Stimulated activated naive CD8-positive, alpha-beta T cell treated with anti-CD3 and anti-CD28 coated beads, Interleukin-15, Interleukin-2, amounts not matched to agents 100 ng/mL and 50 ng/mL, for 24 hours (primary cell): ENCODE results near the gene SLC6A3.
"Not testable (repeated sequence)": the region's sequence is repeated elsewhere in the genome, so short reads cannot be mapped to it uniquely, and the experiment has no call there.

Source experiments
- H3K27ac Mint-ChIP-seq: one replicate; pipeline ENCODE4 v1.8.0; 2021; ENCODE audit warnings: mild to moderate bottlenecking, mixed read lengths
- H3K27me3 Mint-ChIP-seq: one replicate; pipeline ENCODE4 v1.8.0; 2021; ENCODE audit warnings: mixed read lengths
- H3K36me3 Mint-ChIP-seq: one replicate; pipeline ENCODE4 v1.8.0; 2021; ENCODE audit warnings: low read depth, mixed read lengths
- H3K4me1 Mint-ChIP-seq: one replicate; pipeline ENCODE4 v1.8.0; 2021; ENCODE audit warnings: low read depth, mixed read lengths
- H3K4me3 Mint-ChIP-seq: one replicate; pipeline ENCODE4 v1.8.0; 2021; ENCODE audit warnings: mild to moderate bottlenecking, mixed read lengths
- H3K9me3 Mint-ChIP-seq: one replicate; pipeline ENCODE4 v1.8.0; 2021; ENCODE audit warnings: mixed read lengths

Gene SLC6A3

DNA sequence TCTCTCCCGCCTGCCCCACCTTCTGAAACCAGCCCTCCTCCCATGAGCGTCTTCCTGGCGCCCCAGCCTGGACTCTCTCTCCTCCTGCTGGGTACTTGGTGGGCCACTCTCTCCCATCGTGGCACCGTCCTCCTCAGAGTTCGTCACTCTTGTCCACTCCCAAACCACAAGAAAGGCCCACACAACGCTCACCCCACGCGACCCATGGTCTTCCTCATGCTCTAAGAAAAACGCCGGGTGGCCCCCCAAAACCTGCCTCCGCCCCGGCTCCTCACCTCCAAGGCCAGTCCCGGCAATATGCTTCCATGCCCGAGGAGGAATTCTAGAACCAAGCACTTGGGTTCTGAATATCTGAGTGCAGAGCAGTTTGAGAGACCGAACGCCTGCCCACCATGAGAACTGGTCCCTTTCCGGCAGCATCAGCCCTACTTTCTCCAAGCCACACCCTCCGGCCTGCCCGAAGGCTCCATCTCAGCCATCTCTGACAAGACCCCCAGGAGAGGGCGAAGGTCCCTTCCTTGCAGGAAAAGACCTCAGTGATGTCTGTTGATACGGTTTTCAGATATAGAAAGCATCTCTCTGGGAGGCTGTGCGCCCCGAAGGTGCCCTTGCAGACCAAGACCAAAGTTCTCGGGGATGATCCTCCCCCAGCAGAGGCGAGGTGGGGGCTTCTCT, 15.0 kb downstream of the SLC6A3 start:
- Mint-ChIP-seq H3K27me3 (no peaks in the 10 kb centered on the region), H3K9me3 (peaks cover 21% of the 10 kb centered on the region), H3K36me3 (no peaks in the 10 kb centered on the region), H3K4me3 (no peak overlapping the region), H3K4me1 (no peaks in the 10 kb centered on the region), H3K27ac (no peak overlapping the region)

DNA sequence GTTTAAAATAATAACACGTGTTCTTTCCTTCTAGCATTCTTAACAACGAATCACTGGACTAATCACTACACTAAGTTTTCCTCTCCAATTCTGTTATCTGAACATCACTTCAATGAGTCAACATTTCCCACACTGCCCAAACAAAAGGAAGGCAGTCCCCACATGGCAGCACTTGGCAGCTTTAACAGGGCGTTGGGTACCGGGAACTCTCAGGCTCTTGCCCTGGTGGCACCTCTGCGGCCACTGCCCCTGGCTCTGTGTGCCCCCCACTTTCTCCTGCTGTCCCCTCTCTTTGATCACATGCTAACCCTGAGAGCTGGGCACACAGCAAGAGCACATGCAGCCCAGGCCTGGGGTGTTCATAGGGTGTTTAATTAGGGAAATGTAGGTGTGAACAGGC, 15.7 kb downstream of the SLC6A3 start:
- no peaks in the 10 kb centered on the region for H3K4me1 Mint-ChIP-seq
- no peak overlapping the region for H3K4me3 Mint-ChIP-seq
- peaks cover under 1% of the 10 kb centered on the region for H3K27me3 Mint-ChIP-seq
- no peak overlapping the region for H3K27ac Mint-ChIP-seq
- H3K9me3 Mint-ChIP-seq: peaks cover 24% of the 10 kb centered on the region
- no peaks in the 10 kb centered on the region for H3K36me3 Mint-ChIP-seq

DNA sequence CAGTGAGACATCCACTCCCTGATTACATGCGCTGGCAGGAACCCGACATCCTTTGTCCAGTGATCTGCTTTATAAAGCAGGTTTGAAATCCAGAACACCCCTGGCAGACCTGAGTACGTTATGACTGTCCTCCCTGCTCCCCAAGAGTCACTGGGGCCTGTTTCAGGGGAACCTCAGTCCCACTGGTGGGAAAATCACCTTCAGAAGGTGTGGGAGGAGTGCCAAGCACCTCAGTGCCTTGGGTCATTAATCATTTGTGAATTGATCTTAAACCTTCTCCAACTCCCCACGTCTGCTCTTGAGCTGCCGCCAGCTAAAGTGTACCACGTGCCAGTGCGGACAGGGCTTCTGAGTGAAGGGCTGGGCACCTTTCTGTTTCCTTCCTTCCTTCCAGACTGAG, 16.2 kb downstream of the SLC6A3 start:
- Mint-ChIP-seq H3K4me3 (no peak overlapping the region), H3K27me3 (peaks cover 4% of the 10 kb centered on the region), H3K36me3 (no peaks in the 10 kb centered on the region), H3K9me3 (peaks cover 24% of the 10 kb centered on the region), H3K27ac (no peak overlapping the region), H3K4me1 (no peaks in the 10 kb centered on the region)

DNA sequence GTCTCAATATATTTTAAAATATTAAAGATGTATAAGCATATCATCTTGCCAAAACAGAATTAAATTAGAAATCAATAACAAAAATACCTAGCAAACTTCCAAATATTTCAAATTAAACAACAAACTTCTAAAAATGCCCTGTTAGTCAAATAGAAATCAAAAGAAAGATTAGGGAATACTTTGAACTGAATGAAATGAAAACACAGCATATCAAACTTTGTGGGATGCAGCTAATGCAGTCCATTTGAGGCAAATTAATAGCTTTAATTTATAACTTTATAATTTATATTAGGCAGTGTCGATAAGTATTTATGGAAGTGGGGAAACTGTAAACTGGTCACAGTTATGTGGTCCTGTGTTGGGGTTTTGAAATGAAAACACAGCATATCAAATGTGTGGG, 17.1 kb downstream of the SLC6A3 start:
- H3K27ac Mint-ChIP-seq: no peak overlapping the region
- H3K36me3 Mint-ChIP-seq: no peaks in the 10 kb centered on the region
- H3K27me3 Mint-ChIP-seq: peaks cover 4% of the 10 kb centered on the region
- H3K4me1 Mint-ChIP-seq: no peaks in the 10 kb centered on the region
- H3K9me3 Mint-ChIP-seq: peaks cover 24% of the 10 kb centered on the region
- H3K4me3 Mint-ChIP-seq: no peak overlapping the region

DNA sequence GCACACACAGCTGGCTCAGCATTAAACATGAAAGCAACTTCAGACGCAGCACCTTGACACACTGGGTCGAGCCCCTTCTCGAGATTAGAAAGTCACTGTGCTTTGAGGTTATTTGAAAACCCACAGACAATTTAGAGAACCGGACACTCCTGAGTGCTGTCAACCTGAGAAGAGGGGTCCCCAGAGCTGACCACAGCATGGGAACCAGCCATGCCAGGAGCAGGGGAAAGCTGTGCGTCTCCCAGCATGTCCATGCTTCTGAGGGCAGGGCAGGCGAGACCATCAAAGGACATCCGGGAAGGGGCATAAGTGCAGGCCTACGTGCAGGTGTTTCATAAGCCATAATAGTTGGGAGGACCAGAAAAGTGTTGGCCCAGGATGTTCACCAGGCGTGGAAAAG, 20.5 kb downstream of the SLC6A3 start:
- Mint-ChIP-seq H3K4me3 (no peak overlapping the region), H3K27ac (no peak overlapping the region), H3K27me3 (peaks cover 4% of the 10 kb centered on the region)

DNA sequence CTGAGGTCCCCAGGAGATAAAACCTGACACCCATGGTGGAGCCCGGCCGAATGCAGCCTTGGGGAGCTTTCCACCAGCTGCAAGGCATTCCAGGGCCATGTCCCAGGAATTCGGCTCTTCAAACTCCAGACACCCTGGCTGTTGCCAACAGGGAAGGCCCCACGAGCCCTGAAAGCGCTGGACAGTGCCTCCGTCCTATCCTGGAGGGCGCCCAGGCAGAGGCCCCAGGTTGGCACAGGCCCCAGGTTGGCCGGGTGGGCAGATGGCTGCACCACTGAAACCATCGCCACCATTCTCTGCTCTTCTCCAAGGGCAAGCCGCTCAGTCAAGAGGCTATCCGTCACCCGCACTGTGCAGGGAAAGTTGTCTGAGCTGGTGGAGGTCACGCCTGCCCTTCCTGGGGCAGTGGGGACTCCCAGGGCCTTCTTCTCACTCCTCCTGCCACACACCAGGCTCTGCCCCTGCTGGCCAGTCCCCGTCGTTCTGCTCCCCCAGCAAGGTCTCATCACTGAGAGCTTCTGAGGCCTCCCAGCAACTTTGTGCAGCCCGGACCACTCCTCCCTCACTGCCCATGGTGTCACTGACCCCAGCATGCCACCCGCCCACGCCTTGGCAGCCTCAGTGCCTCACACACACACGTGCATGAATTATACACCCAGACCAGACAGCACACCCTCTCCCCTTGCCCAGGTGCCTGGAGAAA, 21.2 kb downstream of the SLC6A3 start:
- H3K4me3 Mint-ChIP-seq: no peak overlapping the region

More for the DNA sequence above, 20.5 kb downstream of the SLC6A3 start:
- Mint-ChIP-seq H3K36me3 (no peaks in the 10 kb centered on the region), H3K9me3 (peaks cover 24% of the 10 kb centered on the region), H3K4me1 (no peaks in the 10 kb centered on the region)

DNA sequence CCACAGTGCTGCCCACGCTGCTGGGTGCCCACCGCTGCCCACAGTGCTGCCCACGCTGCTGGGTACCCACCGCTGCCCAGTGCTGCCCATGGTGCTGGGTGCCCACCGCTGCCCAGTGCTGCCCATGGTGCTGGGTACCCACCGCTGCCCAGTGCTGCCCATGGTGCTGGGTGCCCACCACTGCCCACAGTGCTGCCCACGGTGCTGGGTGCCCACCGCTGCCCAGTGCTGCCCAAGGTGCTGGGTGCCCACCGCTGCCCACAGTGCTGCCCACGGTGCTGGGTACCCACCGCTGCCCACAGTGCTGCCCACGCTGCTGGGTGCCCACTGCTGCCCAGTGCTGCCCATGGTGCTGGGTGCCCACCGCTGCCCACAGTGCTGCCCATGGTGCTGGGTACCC, 22.7 kb downstream of the SLC6A3 start:
- not testable (repeated sequence) for H3K27ac Mint-ChIP-seq, H3K36me3 Mint-ChIP-seq, H3K4me3 Mint-ChIP-seq, H3K27me3 Mint-ChIP-seq, H3K4me1 Mint-ChIP-seq, H3K9me3 Mint-ChIP-seq

More for the DNA sequence above, 21.2 kb downstream of the SLC6A3 start:
- peaks cover 18% of the 10 kb centered on the region for H3K9me3 Mint-ChIP-seq
- H3K36me3 Mint-ChIP-seq: no peaks in the 10 kb centered on the region
- H3K4me1 Mint-ChIP-seq: no peaks in the 10 kb centered on the region
- H3K27ac Mint-ChIP-seq: no peak overlapping the region
- H3K27me3 Mint-ChIP-seq: peaks cover 4% of the 10 kb centered on the region

DNA sequence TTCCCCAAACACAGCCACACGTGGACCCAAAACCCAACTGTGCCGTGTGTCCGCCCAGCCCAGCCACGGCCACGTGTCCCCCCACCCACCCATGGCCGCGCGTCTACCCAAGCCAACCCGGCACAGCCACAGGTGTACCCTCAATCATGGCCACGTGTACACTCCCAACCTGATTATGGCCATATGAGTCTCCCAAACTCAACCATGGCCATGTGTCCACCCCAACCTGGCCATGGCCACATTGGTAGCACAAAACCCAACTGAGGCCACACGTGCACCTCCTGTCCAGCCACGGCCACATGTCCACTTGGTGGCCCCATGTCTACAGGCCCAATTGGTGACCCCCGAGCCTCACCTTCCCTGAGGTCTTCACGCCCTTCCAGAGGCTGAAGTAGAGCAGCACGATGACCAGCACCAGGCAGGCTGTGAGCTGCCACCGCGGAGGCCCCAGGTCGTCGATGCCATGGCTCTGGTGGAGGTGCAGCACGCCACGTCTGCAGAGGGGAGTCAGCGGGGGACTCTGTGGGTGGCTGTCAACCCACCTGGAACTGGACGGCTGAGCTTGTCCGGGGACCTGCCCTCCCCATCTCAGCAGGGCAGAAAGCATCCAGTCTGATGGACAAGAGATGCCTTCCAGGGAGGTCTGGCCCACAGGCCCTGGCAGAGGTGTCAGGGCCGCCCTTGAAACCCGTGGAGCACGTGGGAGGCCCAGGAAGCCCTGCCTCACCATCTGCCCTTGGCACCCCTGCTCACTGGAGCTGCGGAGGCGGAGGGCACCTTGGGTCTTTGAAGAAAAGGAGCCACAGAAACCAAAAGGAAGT, 23.5 kb downstream of the SLC6A3 start:
- H3K27ac Mint-ChIP-seq: no peak overlapping the region
- H3K27me3 Mint-ChIP-seq: peaks cover 4% of the 10 kb centered on the region
- H3K4me1 Mint-ChIP-seq: no peaks in the 10 kb centered on the region
- no peaks in the 10 kb centered on the region for H3K36me3 Mint-ChIP-seq
- peaks cover 7% of the 10 kb centered on the region for H3K9me3 Mint-ChIP-seq
- H3K4me3 Mint-ChIP-seq: no peak overlapping the region

DNA sequence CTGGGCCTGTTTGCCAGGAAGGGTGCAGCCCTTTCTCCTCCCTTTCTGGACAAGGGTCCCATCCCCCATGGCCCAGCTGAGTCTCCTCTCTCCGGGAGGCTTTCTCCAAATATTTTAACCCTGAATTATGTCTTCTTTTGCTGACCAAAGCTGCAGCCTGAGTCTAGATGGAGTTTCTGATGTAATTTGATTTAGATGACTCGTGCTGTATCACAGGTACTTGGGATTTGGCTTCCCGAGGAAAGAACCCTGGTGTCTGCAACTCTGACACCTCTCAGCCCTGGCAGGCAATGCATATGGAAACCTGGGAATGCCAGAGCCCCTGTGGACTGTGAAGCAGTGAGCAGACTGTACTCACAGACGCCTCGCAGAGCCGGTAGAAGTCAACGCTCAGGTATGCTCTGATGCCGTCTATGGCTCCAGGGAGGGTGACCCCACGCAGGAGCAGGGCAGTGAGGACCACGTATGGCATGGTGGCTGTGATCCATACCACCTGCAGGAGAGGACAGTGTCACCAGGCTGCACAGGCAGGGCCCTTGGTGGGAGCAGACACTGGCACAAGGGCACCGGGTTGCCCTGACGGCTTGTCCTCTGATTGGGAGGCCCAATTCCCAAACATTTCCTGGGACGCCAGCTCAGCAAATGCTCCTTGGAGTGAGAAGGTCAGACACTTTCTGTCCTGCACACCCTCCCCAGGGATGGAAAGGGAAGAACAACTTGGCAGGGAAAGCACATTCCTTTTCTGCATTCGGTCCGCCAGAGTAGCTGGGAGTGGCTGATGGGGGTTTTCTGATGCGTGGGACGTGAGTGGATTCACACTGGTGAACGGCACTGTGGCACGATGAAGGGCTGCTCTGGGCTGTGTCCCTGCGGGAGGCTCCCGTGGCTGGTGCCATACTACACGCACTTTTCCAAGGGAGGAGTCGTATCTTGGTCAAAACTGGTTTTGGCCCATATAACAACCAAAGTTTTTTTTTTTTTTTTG, 24.7 kb downstream of the SLC6A3 start:
- Mint-ChIP-seq H3K36me3 (no peaks in the 10 kb centered on the region), H3K4me3 (no peak overlapping the region), H3K9me3 (peaks cover 3% of the 10 kb centered on the region), H3K4me1 (no peaks in the 10 kb centered on the region), H3K27me3 (peaks cover 4% of the 10 kb centered on the region), H3K27ac (no peak overlapping the region)

DNA sequence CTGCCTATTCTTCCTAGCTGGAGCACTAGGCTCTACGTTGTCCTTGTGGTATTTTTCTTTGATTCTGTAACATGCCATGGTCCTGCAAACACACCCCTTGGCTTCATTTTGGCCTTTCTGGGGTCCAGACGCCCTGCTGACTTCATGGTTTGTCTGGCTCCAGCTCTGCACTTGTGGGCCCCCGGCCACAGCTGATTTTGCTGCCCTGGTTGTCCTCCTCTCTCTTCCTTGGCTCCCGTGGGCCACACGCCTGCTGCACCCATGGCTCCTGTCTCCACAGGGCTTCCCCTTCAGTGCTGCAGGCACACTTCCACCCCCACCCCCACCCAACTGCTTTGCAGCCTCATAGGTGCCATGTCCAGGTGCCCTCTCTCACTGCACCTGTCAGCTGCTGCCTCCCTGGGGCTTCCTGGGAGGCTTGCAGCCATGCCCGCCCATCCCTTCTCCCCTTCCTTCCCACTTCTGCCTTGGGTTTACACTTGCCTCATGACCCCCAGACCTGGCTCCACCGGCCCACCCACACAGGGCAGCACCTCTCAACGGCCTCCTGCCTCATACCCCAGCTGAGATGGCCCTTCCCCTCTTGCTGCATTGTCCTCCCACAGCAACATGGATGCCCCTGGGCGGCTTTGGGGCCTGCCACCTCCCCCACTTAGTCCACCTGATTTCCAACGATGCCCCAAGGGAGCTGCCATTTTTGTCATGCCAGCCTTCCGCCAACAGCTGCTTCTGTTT, 25.6 kb downstream of the SLC6A3 start:
- Mint-ChIP-seq H3K4me3 (no peak overlapping the region), H3K4me1 (no peaks in the 10 kb centered on the region), H3K27me3 (peaks cover 4% of the 10 kb centered on the region), H3K27ac (no peak overlapping the region), H3K9me3 (no peaks in the 10 kb centered on the region), H3K36me3 (no peaks in the 10 kb centered on the region)

DNA sequence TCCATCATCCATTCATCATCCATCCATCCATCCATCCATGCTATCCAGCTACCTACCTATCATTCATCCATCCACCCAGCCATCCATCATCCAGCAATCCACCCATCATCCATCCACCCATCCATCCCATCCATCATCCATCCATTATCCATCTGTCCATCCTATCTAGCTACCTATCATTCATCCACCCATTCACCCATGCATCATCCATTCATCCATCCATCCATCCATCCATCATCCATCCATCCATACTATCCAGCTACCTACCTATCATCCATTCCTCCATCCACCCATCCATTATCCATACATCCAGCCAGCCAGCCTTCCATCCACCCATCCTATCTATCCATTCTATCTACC, 26.3 kb downstream of the SLC6A3 start:
- Mint-ChIP-seq H3K4me3 (no peak overlapping the region), H3K9me3 (no peaks in the 10 kb centered on the region), H3K27ac (no peak overlapping the region), H3K36me3 (no peaks in the 10 kb centered on the region), H3K4me1 (no peaks in the 10 kb centered on the region), H3K27me3 (no peaks in the 10 kb centered on the region)

DNA sequence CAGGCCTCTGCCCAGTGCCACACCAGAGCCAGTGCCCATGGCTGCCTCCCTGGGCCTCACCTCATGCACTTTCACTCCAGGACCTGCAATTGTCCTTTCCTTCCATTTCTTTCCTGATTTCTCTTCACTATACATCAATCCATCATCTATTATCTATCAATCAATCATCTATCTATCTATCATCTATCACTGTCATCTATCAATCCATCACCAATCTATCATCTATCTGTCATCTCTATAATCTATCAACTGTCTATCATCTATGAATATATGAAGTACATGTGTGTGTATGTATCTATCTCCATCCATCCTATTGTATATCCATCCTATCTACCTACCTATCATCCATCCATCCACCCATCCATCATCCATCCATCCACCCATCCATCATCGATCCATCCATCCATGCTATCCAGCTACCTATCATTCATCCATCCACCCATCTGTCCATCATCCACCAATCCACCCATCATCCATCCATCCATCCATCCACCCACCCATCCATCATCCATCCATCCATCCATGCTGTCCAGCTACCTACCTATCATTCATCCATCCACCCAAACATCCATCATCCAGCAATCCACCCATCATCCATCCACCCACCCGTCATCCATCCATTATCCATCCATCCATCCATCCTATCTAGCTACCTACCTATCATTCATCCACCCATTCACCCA, 26.9 kb downstream of the SLC6A3 start:
- Mint-ChIP-seq H3K4me3 (no peak overlapping the region), H3K36me3 (no peaks in the 10 kb centered on the region), H3K9me3 (no peaks in the 10 kb centered on the region), H3K27ac (no peak overlapping the region), H3K4me1 (no peaks in the 10 kb centered on the region), H3K27me3 (no peaks in the 10 kb centered on the region)

DNA sequence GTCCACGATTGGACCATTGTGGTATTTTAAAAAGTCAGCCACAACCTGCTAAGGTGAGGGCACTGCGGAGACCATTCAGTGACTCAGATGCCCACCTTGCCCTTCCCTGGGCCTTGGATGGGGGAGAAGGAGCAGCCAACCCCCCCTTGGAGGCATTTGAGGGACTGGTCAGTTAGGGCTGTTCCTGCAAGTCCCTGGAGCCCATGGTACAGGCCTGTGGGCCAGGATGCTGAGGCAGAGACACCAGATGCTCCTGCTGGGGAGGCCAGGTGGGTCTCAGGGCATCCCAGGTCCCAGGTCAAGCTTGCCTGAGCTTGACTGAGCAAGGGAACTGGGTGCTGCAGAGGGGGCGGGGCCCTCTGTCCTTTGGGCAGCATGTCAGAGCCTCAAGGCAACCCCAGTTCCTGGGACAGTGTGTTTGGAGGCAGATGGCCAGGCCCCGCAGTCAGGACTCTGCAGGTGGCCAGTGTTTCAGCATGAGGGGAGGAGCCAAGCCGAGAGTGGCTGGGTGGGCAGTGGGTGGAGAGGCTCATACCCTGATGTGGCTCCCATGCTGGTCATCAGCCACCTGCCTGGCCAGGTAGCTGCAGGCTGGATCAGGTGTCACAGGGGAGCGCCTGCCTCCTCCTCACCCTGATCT, 27.5 kb downstream of the SLC6A3 start:
- no peaks in the 10 kb centered on the region for H3K9me3 Mint-ChIP-seq
- H3K36me3 Mint-ChIP-seq: no peaks in the 10 kb centered on the region
- no peaks in the 10 kb centered on the region for H3K27me3 Mint-ChIP-seq
- H3K4me3 Mint-ChIP-seq: no peak overlapping the region
- H3K4me1 Mint-ChIP-seq: no peaks in the 10 kb centered on the region
- H3K27ac Mint-ChIP-seq: no peak overlapping the region
